Thymus (tissue), 11 donors: ENCODE data around the gene ATP11A. TPM values are rescaled to one million over a fixed set of nuclear protein-coding genes. Genes with fewer than 3 reads are reported as not detected.

Experiments used
- DNase-seq, 9 donors: peaks; one replicate each; pipeline ENCODE4 v3.0.0-alpha.2; 2013; ENCODE audit warnings: low spot score in 9 of 9, low read depth in 6 of 9, missing footprints in 1 of 9
- H3K27ac ChIP-seq, 2 donors: one replicate each; pipeline ENCODE4 v1.5.1; 2013; ENCODE audit warnings: control low read depth in 1 of 2, low read depth in 1 of 2, low read length in 1 of 2, mild to moderate bottlenecking in 1 of 2, moderate library complexity in 1 of 2
- H3K27me3 ChIP-seq, 2 donors: one replicate each; pipeline ENCODE4 v1.5.1; 2013; ENCODE audit warnings: low read length in 1 of 2; ENCODE audit not compliant: control insufficient read depth in 2 of 2, insufficient read depth in 1 of 2
- H3K36me3 ChIP-seq, 2 donors: one replicate each; pipeline ENCODE4 v1.5.1; 2013; ENCODE audit warnings: low read length in 1 of 2, mild to moderate bottlenecking in 1 of 2, moderate library complexity in 1 of 2; ENCODE audit not compliant: control insufficient read depth in 2 of 2, insufficient read depth in 2 of 2
- H3K4me1 ChIP-seq, 2 donors: one replicate each; pipeline ENCODE4 v1.5.1; 2013; ENCODE audit warnings: low read length in 2 of 2; ENCODE audit not compliant: control insufficient read depth in 2 of 2, insufficient read depth in 2 of 2
- H3K4me3 ChIP-seq, 2 donors: one replicate each; pipeline ENCODE4 v1.5.1; 2013; ENCODE audit warnings: low read length in 2 of 2, control low read depth in 1 of 2, mild to moderate bottlenecking in 1 of 2
- H3K9me3 ChIP-seq, 2 donors: one replicate each; pipeline ENCODE4 v1.5.1; 2013; ENCODE audit warnings: low read length in 1 of 2, mild to moderate bottlenecking in 1 of 2; ENCODE audit not compliant: control insufficient read depth in 2 of 2, insufficient read depth in 1 of 2
- WGBS: extraction: QIAGEN DNeasy Blood & Tissue Kit; methylation state at CpG from one replicate; pipeline ENCODE4 v1.1.7; 2013; 5-methylcytosine and 5-hydroxymethylcytosine counted together
- polyA plus RNA-seq: library from polyadenylated mRNA; stranded (reverse); fragments of 200-250 nt; gene quantifications from one replicate; pipeline ENCODE4 v1.2.3, GENCODE V29; 2013
- total RNA-seq: library from RNA; stranded (reverse); fragments of 120-200 nt; gene quantifications from one replicate; pipeline ENCODE4 v1.2.4, GENCODE V29; 2013
- donor health status: healthy.

ATP11A gene
- total and polyA plus RNA-seq, 2 donors = 7.1 to 7.2 TPM

DNA sequence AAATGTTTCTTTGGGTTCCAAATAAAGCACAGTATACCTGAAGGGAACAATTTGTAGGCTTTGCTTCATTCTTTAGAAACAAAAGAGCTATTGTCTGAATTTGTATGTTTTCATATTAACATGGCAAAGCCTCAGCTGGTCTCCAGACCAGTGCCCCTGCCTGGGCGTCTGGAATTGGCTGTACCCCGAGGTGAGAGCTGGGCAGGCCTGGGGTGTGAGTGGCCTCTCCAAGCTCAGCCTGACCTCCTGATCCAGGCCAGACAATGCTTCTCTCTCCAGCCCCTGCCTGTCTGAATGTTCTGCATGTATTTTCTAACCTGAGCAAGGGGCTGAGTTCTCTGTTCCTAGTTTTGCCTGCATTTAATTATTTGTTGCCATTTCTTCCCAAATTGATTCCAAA is 212.8 kb downstream of the ATP11A start:
- Histone ChIP-seq H3K27ac (no peak overlapping the region), H3K4me1 (peaks cover 0 to 8% of the 10 kb centered on the region in 2 donors), H3K9me3 (peaks cover 2 to 8% of the 10 kb centered on the region in 2 donors), H3K4me3 (no peak overlapping the region), H3K27me3 (peaks cover 0 to 10% of the 10 kb centered on the region in 2 donors), H3K36me3 (no peaks in the 10 kb centered on the region)
- DNase-seq = no peak
- 92% methylated on average over 2 of the region's 2 CpGs for WGBS

DNA sequence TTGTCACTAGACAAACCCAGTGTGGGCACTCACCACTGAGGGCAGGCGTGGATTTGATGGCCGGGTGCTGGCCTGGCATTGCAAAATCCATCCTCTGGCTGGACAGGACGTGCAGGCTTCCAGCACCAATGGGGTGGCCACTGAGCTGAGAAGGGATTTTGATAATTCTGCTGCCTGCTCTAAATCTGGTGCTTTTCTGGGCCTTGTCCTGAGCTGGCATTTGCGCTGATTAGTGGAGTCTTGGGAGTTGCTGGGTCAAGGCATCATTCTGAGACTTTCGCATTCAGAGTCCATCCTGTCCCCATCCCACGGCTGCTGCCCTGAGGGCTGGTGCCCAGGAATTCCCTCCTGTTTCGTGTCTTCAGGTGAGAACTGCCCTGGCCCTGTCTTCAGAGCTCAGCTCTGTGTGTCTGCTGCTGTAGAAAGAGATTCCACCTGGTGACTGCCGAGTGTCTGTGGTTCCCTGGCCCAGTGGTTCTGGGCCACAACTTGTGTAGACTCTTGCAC is 213.3 kb downstream of the ATP11A start:
- H3K4me1 ChIP-seq = peaks cover 0 to 8% of the 10 kb centered on the region in 2 donors
- DNase-seq = no peak
- WGBS = 93% methylated on average over 8 of the region's 8 CpGs
- no peak overlapping the region for H3K4me3 ChIP-seq
- H3K27me3 ChIP-seq = peaks cover 0 to 10% of the 10 kb centered on the region in 2 donors
- no peaks in the 10 kb centered on the region for H3K36me3 ChIP-seq
- peaks cover 2 to 8% of the 10 kb centered on the region in 2 donors for H3K9me3 ChIP-seq
- no peak overlapping the region for H3K27ac ChIP-seq

GRCh38 chr13:112903606-112904195 is 213.9 kb downstream of the ATP11A start:
- Histone ChIP-seq H3K9me3 (peaks cover 2 to 8% of the 10 kb centered on the region in 2 donors), H3K27me3 (peaks cover 0 to 10% of the 10 kb centered on the region in 2 donors), H3K4me3 (no peak overlapping the region), H3K4me1 (peaks cover 0 to 8% of the 10 kb centered on the region in 2 donors), H3K27ac (no peak overlapping the region), H3K36me3 (no peaks in the 10 kb centered on the region)
- 95% methylated on average over 19 of the region's 19 CpGs for WGBS
- DNase-seq = no peak

DNA sequence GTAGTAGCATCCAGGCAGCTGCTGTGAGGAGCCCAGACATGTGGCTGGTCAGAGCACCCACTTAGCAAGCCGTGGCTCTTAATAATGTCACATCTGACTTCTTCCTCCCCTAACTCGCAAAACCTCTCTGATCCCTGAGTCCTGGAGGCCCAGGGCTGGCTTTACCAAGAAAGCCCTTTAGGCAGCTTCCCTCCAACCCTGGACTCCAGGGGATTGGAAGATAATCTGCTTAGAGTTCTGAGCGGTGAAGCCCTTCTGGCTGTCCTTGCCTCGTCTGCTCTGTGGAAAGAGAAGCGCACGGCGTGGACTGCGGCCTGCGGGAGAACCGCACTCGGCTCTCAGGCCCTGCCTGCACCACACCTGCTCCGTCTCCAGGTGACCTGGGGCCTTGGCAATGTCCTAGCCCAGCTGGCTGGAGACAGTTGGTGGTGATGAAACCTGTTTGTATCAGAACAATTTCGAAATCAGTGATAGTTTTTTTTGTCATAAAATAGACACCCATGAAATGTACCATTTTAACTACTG is 214.7 kb downstream of the ATP11A start:
- DNase-seq = no peak
- H3K9me3 ChIP-seq = peaks cover 2 to 8% of the 10 kb centered on the region in 2 donors
- WGBS = 96% methylated on average over 13 of the region's 13 CpGs
- peaks cover 0 to under 1% of the 10 kb centered on the region in 2 donors for H3K4me1 ChIP-seq
- peaks cover 0 to 11% of the 10 kb centered on the region in 2 donors for H3K27me3 ChIP-seq
- H3K27ac ChIP-seq = no peak overlapping the region
- H3K4me3 ChIP-seq = no peak overlapping the region
- H3K36me3 ChIP-seq = no peaks in the 10 kb centered on the region

DNA sequence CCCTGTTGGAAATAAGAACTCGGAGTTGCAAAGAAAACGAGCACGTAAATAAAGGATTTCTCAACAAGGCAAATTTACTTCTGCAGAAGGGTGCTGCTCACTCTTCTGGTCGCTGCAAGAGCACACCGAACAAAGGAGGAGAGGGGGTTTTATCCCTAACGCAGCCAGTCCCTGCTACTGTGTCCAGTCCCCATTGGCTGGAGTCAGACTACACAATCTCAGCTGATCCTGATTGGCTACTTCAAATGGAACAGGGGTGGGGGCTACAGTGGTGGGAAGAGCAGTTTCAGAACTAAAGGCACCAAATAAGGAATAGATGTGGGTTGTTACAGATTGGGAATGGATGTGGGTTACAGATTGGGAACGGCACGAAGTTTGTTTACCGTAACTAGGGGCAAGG is 215.2 kb downstream of the ATP11A start:
- H3K27ac ChIP-seq = no peak overlapping the region
- 97% methylated on average over 9 of the region's 9 CpGs for WGBS
- peaks cover 0 to 9% of the 10 kb centered on the region in 2 donors for H3K27me3 ChIP-seq
- no peak overlapping the region for H3K4me3 ChIP-seq
- H3K36me3 ChIP-seq = no peaks in the 10 kb centered on the region
- H3K4me1 ChIP-seq = no peaks in the 10 kb centered on the region
- peaks cover 2 to 8% of the 10 kb centered on the region in 2 donors for H3K9me3 ChIP-seq
- DNase-seq = no peak

DNA sequence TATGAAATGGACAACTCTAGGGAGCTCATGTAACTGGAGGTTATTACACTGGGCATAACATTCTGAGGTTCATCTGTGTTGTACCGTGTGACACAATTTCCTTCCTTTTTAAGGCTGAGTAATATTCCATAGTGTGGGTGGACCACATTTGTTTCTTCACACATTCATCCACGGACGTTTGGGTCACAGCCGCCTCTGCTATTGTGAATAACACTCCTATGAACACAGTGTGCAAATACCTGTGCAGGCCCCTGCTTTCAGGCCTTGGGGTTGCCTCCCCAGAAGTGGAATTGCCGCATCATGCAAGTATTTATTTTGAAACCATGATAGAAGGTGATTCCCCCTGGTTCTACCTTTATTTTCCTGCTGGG is 215.8 kb downstream of the ATP11A start:
- H3K4me1 ChIP-seq = no peaks in the 10 kb centered on the region
- no peak overlapping the region for H3K27ac ChIP-seq
- peaks cover 0 to 9% of the 10 kb centered on the region in 2 donors for H3K27me3 ChIP-seq
- WGBS = 95% methylated on average over 5 of the region's 5 CpGs
- H3K36me3 ChIP-seq = no peaks in the 10 kb centered on the region
- no peak for DNase-seq
- no peak overlapping the region for H3K4me3 ChIP-seq
- peaks cover 2 to 8% of the 10 kb centered on the region in 2 donors for H3K9me3 ChIP-seq

- Histone ChIP-seq H3K27me3 (peaks cover 0 to 8% of the 10 kb centered on the region in 2 donors), H3K27ac (no peak overlapping the region), H3K9me3 (peaks cover 2 to 8% of the 10 kb centered on the region in 2 donors), H3K4me1 (no peaks in the 10 kb centered on the region), H3K4me3 (no peak overlapping the region), H3K36me3 (no peaks in the 10 kb centered on the region)
- 93% methylated on average over 20 of the region's 20 CpGs for WGBS
- DNase-seq = no peak
Measured at GRCh38 chr13:112905990-112906641, 216.3 kb downstream of the ATP11A start.

DNA sequence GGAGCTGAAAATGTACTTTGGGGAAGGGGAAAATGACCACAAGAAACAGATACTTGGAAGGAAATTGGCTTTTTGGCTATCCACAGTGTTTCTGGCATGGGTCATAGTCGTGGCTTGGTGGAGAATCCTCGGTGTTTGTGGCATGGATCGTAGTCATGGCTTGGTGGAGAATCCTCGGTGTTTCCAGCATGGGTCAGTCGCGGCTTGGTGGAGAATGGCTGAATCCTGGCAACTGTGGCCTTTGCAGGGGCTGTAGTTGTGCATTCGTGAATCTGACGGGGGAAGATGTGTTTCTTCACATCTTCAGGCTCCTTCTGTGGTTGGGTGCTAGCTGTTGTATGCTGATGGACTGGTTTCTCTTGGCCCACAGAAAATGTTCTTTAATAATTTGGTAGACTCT is 217.4 kb downstream of the ATP11A start:
- Histone ChIP-seq H3K27ac (no peak overlapping the region), H3K9me3 (peaks cover 2 to 8% of the 10 kb centered on the region in 2 donors), H3K4me1 (no peaks in the 10 kb centered on the region), H3K27me3 (peaks cover 0 to 7% of the 10 kb centered on the region in 2 donors), H3K4me3 (no peak overlapping the region), H3K36me3 (no peaks in the 10 kb centered on the region)
- DNase-seq = no peak
- WGBS = 94% methylated on average over 8 of the region's 8 CpGs

DNA sequence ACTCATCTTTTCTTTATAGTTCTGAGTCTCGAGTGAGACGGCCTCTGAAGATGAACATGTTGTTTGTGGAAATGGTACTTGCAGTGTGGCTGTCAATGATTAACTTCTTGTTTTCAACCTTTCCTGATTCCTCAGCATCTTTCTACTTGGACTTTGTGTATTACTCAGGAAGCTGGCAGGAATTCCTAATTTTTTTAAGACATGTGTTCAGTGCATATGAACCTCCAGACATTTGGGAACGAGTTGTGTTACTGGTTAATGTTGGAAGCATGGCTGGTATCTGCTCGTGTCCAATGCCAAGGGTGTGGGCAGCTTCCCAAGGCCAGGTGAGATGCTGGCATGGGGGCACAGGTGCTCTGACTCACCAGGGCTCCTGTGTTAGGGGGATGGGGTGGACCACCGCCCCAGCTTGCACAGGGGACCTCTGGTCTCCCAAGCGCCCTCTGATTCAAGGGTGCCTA is 218.1 kb downstream of the ATP11A start:
- Histone ChIP-seq H3K27ac (no peak overlapping the region), H3K4me1 (no peaks in the 10 kb centered on the region), H3K27me3 (peaks cover 0 to 6% of the 10 kb centered on the region in 2 donors), H3K9me3 (peaks cover 2 to 8% of the 10 kb centered on the region in 2 donors), H3K36me3 (no peaks in the 10 kb centered on the region), H3K4me3 (no peak overlapping the region)
- no peak for DNase-seq
- 79% methylated on average over 6 of the region's 6 CpGs for WGBS
